Uterus (tissue), 4 donors: ENCODE measurements around the gene KLK2. TPM values are rescaled to one million over a fixed set of nuclear protein-coding genes. Genes with fewer than 3 reads are reported as not detected.

Source experiments
- DNase-seq, 2 donors: peaks; one replicate each; pipeline ENCODE4 v3.0.0-alpha.2; 2019 to 2020
- H3K27ac ChIP-seq, 2 donors: fragments of 200-600 bp; sonication (generic); 1 replicate in 1 of 2; 2 replicates in 1 of 2; pipeline ENCODE4 v1.5.1; 2016 to 2018
- H3K27me3 ChIP-seq, 2 donors: fragments of 200-600 bp; sonication (generic); one replicate each; pipeline ENCODE4 v1.5.1; 2018 to 2019; ENCODE audit warnings: control low read depth in 1 of 2
- H3K36me3 ChIP-seq, 2 donors: fragments of 200-600 bp; sonication (generic); one replicate each; pipeline ENCODE4 v1.5.1; 2019; ENCODE audit warnings: control low read depth in 1 of 2
- H3K4me1 ChIP-seq, 2 donors: fragments of 200-600 bp; sonication (generic); one replicate each; pipeline ENCODE4 v1.5.1; 2018 to 2019; ENCODE audit warnings: control low read depth in 1 of 2
- H3K4me3 ChIP-seq, 2 donors: fragments of 200-600 bp; sonication (generic); 1 replicate in 1 of 2; 2 replicates in 1 of 2; pipeline ENCODE4 v1.5.1; 2018 to 2019; ENCODE audit warnings: mild to moderate bottlenecking in 1 of 2
- H3K9me3 ChIP-seq, 2 donors: fragments of 200-600 bp; sonication (generic); one replicate each; pipeline ENCODE4 v1.5.1; 2019; ENCODE audit warnings: control low read depth in 1 of 2
- CTCF ChIP-seq, 4 experiments: fragments of 200-600 bp in 2 of 4; fragments of 450-650 bp in 2 of 4; sonication (generic) in 2 of 4; IDR thresholded peaks; one replicate each; pipeline ENCODE4 v1.5.1; 2016 to 2019; ENCODE audit warnings: antibody characterized with exemption in 4 of 4, mild to moderate bottlenecking in 2 of 4, moderate library complexity in 1 of 4
- POLR2A ChIP-seq, 2 donors: fragments of 450-650 bp; IDR thresholded peaks; one replicate each; pipeline ENCODE4 v1.6.1; 2016; ENCODE audit warnings: antibody characterized with exemption in 2 of 2, mild to moderate bottlenecking in 1 of 2, moderate library complexity in 1 of 2
- intact Hi-C: fragments of 100-400 bp; cut with DNase I; formaldehyde crosslinking; loops from one replicate; pipeline ENCODE4 v1.15.1; 2023; ENCODE audit warnings: low total_unique reads
- total RNA-seq, 4 donors: library from RNA; depleted of rRNA in 3 of 4; stranded (reverse); fragments of >200 nt in 3 of 4; gene quantifications; one replicate each; pipeline versions ENCODE4 v1.1.0 to v1.2.4, GENCODE V29; 2014 to 2023
- donor health status: DM: yes; HTN: yes; CAD: no.

Gene KLK2
- total RNA-seq, 4 donors from 2014 or later = 0.41 TPM; not detected in 3

DNA sequence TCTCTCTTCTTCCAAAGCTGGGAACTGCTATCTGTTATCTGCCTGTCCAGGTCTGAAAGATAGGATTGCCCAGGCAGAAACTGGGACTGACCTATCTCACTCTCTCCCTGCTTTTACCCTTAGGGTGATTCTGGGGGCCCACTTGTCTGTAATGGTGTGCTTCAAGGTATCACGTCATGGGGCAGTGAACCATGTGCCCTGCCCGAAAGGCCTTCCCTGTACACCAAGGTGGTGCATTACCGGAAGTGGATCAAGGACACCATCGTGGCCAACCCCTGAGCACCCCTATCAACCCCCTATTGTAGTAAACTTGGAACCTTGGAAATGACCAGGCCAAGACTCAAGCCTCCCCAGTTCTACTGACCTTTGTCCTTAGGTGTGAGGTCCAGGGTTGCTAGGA lies 13.4 kb upstream of the KLK2 start:
- intact Hi-C loops = no loop called here
- no peak overlapping the region for H3K27ac ChIP-seq
- DNase-seq = no peak
- TF ChIP-seq CTCF (IDR thresholded peaks at IDR 0.05) = no peak
- TF ChIP-seq POLR2A (IDR thresholded peaks at IDR 0.05) = no peak
- no peak overlapping the region for H3K4me3 ChIP-seq
- no peaks in the 10 kb centered on the region for H3K4me1 ChIP-seq
- H3K9me3 ChIP-seq = no peaks in the 10 kb centered on the region
- no peaks in the 10 kb centered on the region for H3K36me3 ChIP-seq
- no peaks in the 10 kb centered on the region for H3K27me3 ChIP-seq

- Histone ChIP-seq H3K4me1 (no peaks in the 10 kb centered on the region), H3K27ac (no peak overlapping the region), H3K36me3 (no peaks in the 10 kb centered on the region), H3K9me3 (no peaks in the 10 kb centered on the region), H3K27me3 (no peaks in the 10 kb centered on the region), H3K4me3 (no peak overlapping the region)
- TF ChIP-seq POLR2A (IDR thresholded peaks at IDR 0.05) = no peak
- TF ChIP-seq CTCF (IDR thresholded peaks at IDR 0.05) = no peak
- no peak for DNase-seq
- intact Hi-C loops = no loop called here
Observed at GRCh38 chr19:50861010-50861409, 12.2 kb upstream of the KLK2 start.

- intact Hi-C loops = no loop called here
- no peaks in the 10 kb centered on the region for H3K27me3 ChIP-seq
Observed at GRCh38 chr19:50861496-50862286, 11.5 kb upstream of the KLK2 start.

GRCh38 chr19:50869479-50869878 lies 3.8 kb upstream of the KLK2 start:
- no peak for DNase-seq
- Histone ChIP-seq H3K27me3 (no peaks in the 10 kb centered on the region), H3K36me3 (no peaks in the 10 kb centered on the region), H3K9me3 (no peaks in the 10 kb centered on the region), H3K27ac (no peak overlapping the region), H3K4me3 (no peak overlapping the region), H3K4me1 (no peaks in the 10 kb centered on the region)
- intact Hi-C loops = no loop called here
- TF ChIP-seq CTCF (IDR thresholded peaks at IDR 0.05) = no peak
- no peak for TF ChIP-seq POLR2A (IDR thresholded peaks at IDR 0.05)

More at GRCh38 chr19:50861496-50862286, 11.5 kb upstream of the KLK2 start:
- Histone ChIP-seq H3K4me3 (no peak overlapping the region), H3K4me1 (no peaks in the 10 kb centered on the region), H3K36me3 (no peaks in the 10 kb centered on the region), H3K27ac (no peak overlapping the region), H3K9me3 (no peaks in the 10 kb centered on the region)
- DNase-seq = no peak
- TF ChIP-seq POLR2A (IDR thresholded peaks at IDR 0.05) = no peak
- TF ChIP-seq CTCF (IDR thresholded peaks at IDR 0.05) = no peak

DNA sequence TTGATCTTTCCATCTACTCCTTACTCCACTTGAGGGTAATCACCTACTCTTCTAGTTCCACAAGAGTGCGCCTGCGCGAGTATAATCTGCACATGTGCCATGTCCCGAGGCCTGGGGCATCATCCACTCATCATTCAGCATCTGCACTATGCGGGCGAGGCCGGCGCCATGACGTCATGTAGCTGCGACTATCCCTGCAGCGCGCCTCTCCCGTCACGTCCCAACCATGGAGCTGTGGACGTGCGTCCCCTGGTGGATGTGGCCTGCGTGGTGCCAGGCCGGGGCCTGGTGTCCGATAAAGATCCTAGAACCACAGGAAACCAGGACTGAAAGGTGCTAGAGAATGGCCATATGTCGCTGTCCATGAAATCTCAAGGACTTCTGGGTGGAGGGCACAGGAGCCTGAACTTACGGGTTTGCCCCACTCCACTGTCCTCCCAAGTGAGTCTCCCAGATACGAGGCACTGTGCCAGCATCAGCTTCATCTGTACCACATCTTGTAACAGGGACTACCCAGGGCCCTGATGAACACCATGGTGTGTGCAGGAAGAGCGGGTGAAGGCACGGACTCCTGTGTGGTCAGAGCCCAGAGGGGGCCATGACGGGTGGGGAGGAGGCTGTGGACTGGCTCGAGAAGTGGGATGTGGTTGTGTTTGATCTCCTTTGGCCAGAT lies 2.7 kb upstream of the KLK2 start:
- no peaks in the 10 kb centered on the region for H3K27me3 ChIP-seq
- H3K27ac ChIP-seq = no peak overlapping the region
- no peaks in the 10 kb centered on the region for H3K9me3 ChIP-seq
- intact Hi-C loops = no loop called here
- no peak for DNase-seq
- no peak for TF ChIP-seq POLR2A (IDR thresholded peaks at IDR 0.05)
- TF ChIP-seq CTCF (IDR thresholded peaks at IDR 0.05) = no peak
- no peaks in the 10 kb centered on the region for H3K4me1 ChIP-seq
- no peak overlapping the region for H3K4me3 ChIP-seq
- H3K36me3 ChIP-seq = no peaks in the 10 kb centered on the region
